Measurements from ENCODE around the gene FDXACB1.

DNA sequence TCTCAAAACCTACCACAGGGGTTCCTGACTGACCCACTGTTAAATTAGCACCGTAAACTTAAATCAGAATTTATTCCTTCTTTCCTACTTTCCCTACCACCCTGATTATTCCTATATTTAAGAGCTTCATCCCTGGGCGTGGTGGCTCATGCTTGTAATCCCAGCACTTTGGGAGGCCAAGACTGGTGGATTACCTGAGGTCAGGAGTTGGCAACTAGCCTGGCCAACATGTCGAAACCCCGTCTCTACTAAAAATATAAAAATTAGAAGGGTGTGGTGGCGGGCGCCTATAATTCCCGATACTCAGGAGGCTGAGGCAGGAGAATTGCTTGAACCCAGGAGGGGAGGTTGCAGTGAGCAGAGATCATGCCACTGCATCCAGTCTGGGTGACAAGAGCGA, 27.9 kb downstream of the FDXACB1 start:
- TF ChIP-seq, protein P1, sequence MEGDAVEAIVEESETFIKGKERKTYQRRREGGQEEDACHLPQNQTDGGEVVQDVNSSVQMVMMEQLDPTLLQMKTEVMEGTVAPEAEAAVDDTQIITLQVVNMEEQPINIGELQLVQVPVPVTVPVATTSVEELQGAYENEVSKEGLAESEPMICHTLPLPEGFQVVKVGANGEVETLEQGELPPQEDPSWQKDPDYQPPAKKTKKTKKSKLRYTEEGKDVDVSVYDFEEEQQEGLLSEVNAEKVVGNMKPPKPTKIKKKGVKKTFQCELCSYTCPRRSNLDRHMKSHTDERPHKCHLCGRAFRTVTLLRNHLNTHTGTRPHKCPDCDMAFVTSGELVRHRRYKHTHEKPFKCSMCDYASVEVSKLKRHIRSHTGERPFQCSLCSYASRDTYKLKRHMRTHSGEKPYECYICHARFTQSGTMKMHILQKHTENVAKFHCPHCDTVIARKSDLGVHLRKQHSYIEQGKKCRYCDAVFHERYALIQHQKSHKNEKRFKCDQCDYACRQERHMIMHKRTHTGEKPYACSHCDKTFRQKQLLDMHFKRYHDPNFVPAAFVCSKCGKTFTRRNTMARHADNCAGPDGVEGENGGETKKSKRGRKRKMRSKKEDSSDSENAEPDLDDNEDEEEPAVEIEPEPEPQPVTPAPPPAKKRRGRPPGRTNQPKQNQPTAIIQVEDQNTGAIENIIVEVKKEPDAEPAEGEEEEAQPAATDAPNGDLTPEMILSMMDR (IDR thresholded peaks at IDR 0.05; ENCODE audit: extremely low read depth in 1 of 2, insufficient read depth in 1 of 2, low read depth in 1 of 2, low read length in 2 of 2): no peak
- no peak for TF ChIP-seq EZH2 (IDR thresholded peaks at IDR 0.05; ENCODE audit: borderline replicate concordance, low read depth, low read length, severe bottlenecking)

All from endothelial cell of umbilical vein (primary cell).